SK-N-MC (cell line): ENCODE data around the gene ITPR3.

Source experiments
- EZH2 ChIP-seq: fragments of 200-600 bp; sonication (generic); IDR thresholded peaks from one replicate; pipeline ENCODE4 v1.6.1; 2017; ENCODE audit warnings: antibody characterized with exemption
- FOXP2 ChIP-seq: optimal IDR thresholded peaks from 2 replicates; pipeline ENCODE3; 2011; ENCODE audit warnings: mild to moderate bottlenecking, moderate library complexity; ENCODE audit not compliant: insufficient read depth; ENCODE audit errors: extremely low read length, control extremely low read depth
- POLR2AphosphoS5 ChIP-seq: IDR thresholded peaks from 2 replicates; pipeline ENCODE4 v1.6.1; 2012; ENCODE audit warnings: mild to moderate bottlenecking, low read depth, low read length, borderline replicate concordance

- TF ChIP-seq EZH2 = no peak
- no peak for TF ChIP-seq FOXP2
- no peak for TF ChIP-seq POLR2AphosphoS5
Observed at GRCh38 chr6:33710296-33711121, 89.4 kb downstream of the ITPR3 start.
